PFSK-1 (cell line): ENCODE measurements around the gene SOCS6.

ENCODE experiments used
- FOXP2 ChIP-seq: optimal IDR thresholded peaks from 2 replicates; pipeline ENCODE3; 2011; ENCODE audit warnings: borderline replicate concordance, control low read depth, inconsistent platforms; ENCODE audit not compliant: insufficient read depth; ENCODE audit errors: extremely low read length, extremely low read depth
- POLR2AphosphoS5 ChIP-seq: IDR thresholded peaks from 2 replicates; pipeline ENCODE4 v1.6.1; 2012; ENCODE audit warnings: low read depth, mild to moderate bottlenecking, control low read depth, low read length, moderate library complexity
- REST ChIP-seq, 2 experiments: IDR thresholded peaks; 2 replicates each; pipeline versions ENCODE4 v1.6.1 to v1.8.0; 2011 to 2012; ENCODE audit warnings: low read depth in 2 of 2, low read length in 2 of 2, control low read depth in 1 of 2, inconsistent platforms in 1 of 2, mild to moderate bottlenecking in 1 of 2, moderate library complexity in 1 of 2; ENCODE audit not compliant: insufficient read depth in 1 of 2
- SIN3A ChIP-seq: IDR thresholded peaks from 2 replicates; pipeline ENCODE4 v1.6.1; 2012; ENCODE audit warnings: mild to moderate bottlenecking, low read length, moderate library complexity, borderline replicate concordance; ENCODE audit not compliant: insufficient read depth
- TAF1 ChIP-seq: IDR thresholded peaks from 2 replicates; pipeline ENCODE4 v1.6.1; 2012; ENCODE audit warnings: low read length, control low read depth, borderline replicate concordance; ENCODE audit not compliant: insufficient read depth

SOCS6 gene

GRCh38 chr18:70334264-70334663 lies 45.4 kb downstream of the SOCS6 start:
- TF ChIP-seq SIN3A, result no peak
- TF ChIP-seq FOXP2, result no peak
- TF ChIP-seq TAF1, result no peak
- TF ChIP-seq POLR2AphosphoS5, result no peak
- no peak for TF ChIP-seq REST (IDR thresholded peaks at IDR 0.05; ENCODE audit: insufficient read depth in 1 of 2, low read depth in 2 of 2, low read length in 2 of 2)

GRCh38 chr18:70334728-70335329 lies 46.0 kb downstream of the SOCS6 start:
- TF ChIP-seq SIN3A (no peak), POLR2AphosphoS5 (no peak), TAF1 (no peak), FOXP2 (no peak), REST (IDR thresholded peaks at IDR 0.05; ENCODE audit: insufficient read depth in 1 of 2, low read depth in 2 of 2, low read length in 2 of 2) (no peak)

DNA sequence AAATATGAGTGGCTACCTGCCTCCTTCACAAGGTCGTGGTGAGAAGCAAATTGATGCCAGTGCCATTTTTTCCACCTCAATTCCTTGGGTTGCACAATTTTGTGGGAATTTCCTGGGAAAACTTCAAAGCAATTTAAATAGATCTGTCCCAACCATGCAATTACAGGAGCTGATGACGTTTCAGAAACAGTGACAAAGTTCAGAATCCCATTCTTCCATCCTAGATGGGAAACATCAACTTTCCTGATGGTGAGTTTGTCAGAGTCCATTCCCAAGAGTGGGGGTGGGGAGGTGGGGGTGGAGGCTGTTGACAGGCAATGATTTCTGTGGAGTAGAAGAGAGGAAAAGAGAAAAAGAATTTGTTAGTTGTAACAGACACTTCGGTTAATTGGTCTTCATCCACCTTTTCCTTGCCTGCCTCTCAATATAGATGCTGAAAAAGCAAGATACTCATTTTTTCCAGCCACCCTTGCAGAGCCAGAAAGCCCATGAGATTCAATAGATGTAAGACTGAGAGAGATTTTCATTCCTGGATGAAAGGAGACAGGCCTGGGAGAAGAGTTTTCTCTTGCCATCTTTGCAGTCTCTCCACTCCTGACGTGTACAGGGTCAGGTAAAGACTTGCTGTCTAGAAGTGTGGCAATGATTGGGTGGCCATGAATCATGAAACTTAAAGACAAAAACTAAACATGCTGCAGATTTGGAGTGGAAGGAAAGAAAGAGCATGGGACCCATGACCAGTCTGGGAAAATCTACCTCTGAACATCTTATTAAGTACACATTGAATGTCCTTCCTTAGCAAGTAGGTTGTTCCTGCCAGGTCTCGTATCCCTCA lies 47.3 kb downstream of the SOCS6 start:
- TF ChIP-seq REST (IDR thresholded peaks at IDR 0.05; ENCODE audit: insufficient read depth in 1 of 2, low read depth in 2 of 2, low read length in 2 of 2), result no peak
- no peak for TF ChIP-seq FOXP2
- TF ChIP-seq TAF1, result no peak
- TF ChIP-seq SIN3A, result no peak
- TF ChIP-seq POLR2AphosphoS5, result no peak

DNA sequence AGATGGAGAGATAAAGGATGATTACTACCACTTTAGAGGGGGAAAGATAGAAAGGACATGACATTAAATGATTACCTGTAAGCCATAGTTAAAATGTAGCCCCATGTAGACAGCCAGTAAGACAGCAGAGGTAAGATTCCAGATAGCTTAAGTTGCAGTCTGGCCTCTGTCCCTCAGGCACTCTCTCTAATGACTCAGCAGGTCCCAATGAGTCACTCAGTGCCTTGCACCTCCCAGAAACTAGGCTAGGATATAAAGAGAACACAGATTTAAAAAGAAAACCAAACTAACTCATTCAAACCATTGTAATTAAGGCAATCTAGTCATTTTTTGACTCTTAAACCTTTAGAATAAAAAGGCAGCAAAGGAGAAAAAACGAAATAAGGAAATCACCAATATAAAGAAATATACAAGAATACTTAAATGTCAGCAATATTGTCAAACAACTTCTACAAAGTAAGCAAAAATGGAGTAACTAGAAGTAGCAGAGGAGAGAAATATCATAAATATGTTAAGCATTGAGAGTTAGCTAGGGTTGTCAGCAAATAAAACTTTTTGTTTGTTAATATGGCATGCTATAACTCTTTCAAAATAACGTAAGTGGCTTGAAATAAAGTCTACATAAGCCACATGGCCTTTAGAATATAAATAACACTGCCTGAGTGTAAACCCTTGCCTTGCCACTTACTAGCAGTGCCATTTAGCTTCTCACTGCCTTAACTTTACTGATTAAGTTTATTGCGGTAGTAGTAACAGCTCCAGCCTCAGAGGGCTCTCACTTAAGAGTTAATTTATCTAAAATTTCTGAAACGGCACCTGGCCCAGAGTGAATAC lies 48.5 kb downstream of the SOCS6 start:
- TF ChIP-seq REST (IDR thresholded peaks at IDR 0.05; ENCODE audit: insufficient read depth in 1 of 2, low read depth in 2 of 2, low read length in 2 of 2), result no peak
- no peak for TF ChIP-seq SIN3A
- no peak for TF ChIP-seq POLR2AphosphoS5
- TF ChIP-seq TAF1, result no peak
- TF ChIP-seq FOXP2, result no peak
